ENCODE data around the gene CCDC8.
"Not testable (repeated sequence)": the region's sequence is repeated elsewhere in the genome, so short reads cannot be mapped to it uniquely, and the experiment has no call there.

Gene CCDC8

DNA sequence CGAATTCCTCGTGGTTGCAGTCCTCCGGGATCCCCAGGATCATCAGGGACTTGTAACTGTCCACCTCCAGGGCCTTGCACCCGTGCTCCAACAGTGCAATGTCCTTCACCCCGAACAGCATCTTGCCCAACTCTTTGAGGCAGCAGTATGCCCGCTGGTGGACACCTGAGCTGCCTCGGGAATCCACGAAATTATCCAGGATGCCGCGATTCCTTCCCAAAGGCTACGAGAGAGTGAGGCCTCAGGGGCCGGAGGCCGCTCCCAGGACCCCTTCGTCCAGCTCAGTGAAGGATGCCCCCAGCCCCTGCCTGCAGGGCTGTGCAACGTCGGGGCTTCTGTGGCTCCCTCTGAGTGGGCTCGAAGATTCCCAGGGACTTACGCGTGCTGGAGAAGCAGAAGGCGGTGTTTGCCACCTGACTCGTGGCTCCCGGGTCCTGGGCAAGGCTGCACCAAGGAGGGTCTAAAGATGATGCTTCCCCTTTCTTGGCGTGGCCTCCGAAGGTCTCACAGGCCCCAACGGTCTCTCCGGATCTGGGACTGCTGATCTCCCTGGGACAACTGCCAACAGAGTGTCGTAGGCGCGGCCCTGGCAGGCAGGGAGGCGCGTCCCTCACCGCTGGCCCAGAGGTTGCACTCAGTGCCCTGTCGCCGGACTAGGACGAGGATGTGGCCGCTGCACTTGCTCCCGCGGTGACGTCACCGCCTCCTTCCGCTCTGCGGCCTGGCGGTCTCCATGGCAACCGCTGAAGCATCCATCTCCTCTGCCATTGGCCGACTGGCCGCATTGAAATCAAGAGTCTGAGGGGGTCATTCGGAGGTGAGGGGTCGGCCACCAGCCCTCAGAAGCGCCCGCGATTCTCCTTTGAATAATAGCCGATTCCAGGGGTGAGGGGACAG, 15.1 kb upstream of the CCDC8 start, which contains the start of gene PNMA8C:
Gene PNMA8C (minus strand): TSS at position 698 of the 897 bp plus-strand sequence. CDS start 577 bp downstream, at position 121.
- peak within 1 kb of the TSS; percentile 49 for H3K4me3 ChIP-seq (ENCODE audit: low read length)
- H3K9ac ChIP-seq (ENCODE audit: low read depth, low read length), result no peak within 1 kb of the TSS
- 34% methylated on average over 52 of the region's 52 CpGs for WGBS
- no peaks in the 10 kb centered on the region for H3K36me3 ChIP-seq (ENCODE audit: insufficient read depth, low read length)
- peaks cover 25% of the 10 kb centered on the region for H3K27me3 ChIP-seq (ENCODE audit: insufficient read depth, low read length)
- no peaks in the 10 kb centered on the region for H3K9me3 ChIP-seq (ENCODE audit: insufficient read depth, low read depth, low read length)
- no peak within 1 kb of the TSS for H3K27ac ChIP-seq (ENCODE audit: low read depth, low read length)
- peaks cover 7% of the 10 kb centered on the region; the same call in 1 of the 2 replicates for H3K4me1 ChIP-seq (ENCODE audit: insufficient read depth, low read length)

DNA sequence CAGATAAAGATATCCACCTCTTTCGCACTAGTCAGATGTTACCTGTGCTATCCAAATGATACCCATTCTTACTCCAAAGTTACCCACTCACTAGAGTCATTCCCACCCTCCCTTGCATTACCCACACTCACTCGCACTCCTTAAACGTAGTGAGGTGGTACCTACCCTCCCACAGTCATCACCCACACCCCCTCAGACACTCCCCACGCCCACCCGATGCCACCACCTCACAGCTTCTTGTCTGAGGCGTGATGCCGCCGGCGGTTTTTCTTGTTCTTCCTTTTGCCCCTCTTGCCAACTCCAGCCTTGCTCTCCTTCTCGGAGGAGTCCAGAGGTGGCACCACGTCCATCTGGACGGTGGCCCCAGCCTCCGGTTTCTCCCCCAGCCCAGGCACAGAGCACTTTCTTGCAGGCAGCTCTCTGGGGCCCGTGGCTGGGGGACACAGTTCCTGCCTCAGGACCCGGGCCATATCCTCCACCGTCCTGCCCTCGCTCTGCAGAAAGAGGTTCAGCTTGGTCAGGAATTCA, 14.2 kb upstream of the CCDC8 start:
- Histone ChIP-seq H3K27ac (ENCODE audit: low read depth, low read length) (no peak overlapping the region), H3K9me3 (ENCODE audit: insufficient read depth, low read depth, low read length) (no peaks in the 10 kb centered on the region), H3K4me1 (ENCODE audit: insufficient read depth, low read length) (peaks cover 7% of the 10 kb centered on the region; the same call in 1 of the 2 replicates), H3K27me3 (ENCODE audit: insufficient read depth, low read length) (peaks cover 25% of the 10 kb centered on the region), H3K4me3 (ENCODE audit: low read length) (no peak overlapping the region), H3K36me3 (ENCODE audit: insufficient read depth, low read length) (no peaks in the 10 kb centered on the region), H3K9ac (ENCODE audit: low read depth, low read length) (no peak overlapping the region)
- 89% methylated on average over 17 of the region's 17 CpGs for WGBS

DNA sequence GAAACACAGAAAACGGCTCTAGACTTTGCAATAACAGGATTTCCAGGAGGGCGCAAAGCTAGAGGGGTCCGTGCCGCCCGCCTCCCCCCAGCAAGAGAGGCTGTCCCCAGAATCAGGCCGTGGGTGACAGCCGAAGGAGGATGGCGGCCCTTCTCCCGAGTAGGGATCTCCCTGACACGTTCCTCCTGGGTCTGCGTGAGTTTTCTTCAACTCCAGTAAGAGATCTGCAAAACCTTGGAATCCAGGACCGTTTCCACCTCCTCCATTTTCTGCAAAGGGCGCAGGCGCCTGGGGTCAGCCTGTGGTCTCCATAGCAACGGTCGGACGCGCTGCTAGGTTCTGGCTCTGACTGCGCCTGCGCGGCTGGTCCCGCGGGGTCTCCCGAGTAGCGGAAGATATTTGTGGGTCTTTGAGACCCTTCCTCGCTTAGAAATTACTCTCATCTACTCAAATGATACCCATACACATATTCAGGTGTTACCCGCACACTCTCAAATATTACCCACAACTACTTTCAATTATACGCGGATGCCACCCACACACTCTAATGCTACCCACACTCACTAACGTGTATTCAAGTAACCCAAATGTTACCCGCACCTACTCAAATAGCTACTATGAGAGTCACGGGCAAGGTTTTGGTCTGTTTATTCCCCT, 13.3 kb upstream of the CCDC8 start:
- H3K36me3 ChIP-seq (ENCODE audit: insufficient read depth, low read length), result no peaks in the 10 kb centered on the region
- H3K4me1 ChIP-seq (ENCODE audit: insufficient read depth, low read length), result peaks cover 7% of the 10 kb centered on the region; the same call in 1 of the 2 replicates
- H3K27ac ChIP-seq (ENCODE audit: low read depth, low read length), result no peak overlapping the region
- H3K9me3 ChIP-seq (ENCODE audit: insufficient read depth, low read depth, low read length), result no peaks in the 10 kb centered on the region
- 9% methylated on average over 32 of the region's 32 CpGs for WGBS
- peak overlapping the region; percentile 39; the same call in 1 of the 2 replicates for H3K9ac ChIP-seq (ENCODE audit: low read depth, low read length)
- peak overlapping the region; percentile 71 for H3K4me3 ChIP-seq (ENCODE audit: low read length)
- H3K27me3 ChIP-seq (ENCODE audit: insufficient read depth, low read length), result peaks cover 25% of the 10 kb centered on the region

DNA sequence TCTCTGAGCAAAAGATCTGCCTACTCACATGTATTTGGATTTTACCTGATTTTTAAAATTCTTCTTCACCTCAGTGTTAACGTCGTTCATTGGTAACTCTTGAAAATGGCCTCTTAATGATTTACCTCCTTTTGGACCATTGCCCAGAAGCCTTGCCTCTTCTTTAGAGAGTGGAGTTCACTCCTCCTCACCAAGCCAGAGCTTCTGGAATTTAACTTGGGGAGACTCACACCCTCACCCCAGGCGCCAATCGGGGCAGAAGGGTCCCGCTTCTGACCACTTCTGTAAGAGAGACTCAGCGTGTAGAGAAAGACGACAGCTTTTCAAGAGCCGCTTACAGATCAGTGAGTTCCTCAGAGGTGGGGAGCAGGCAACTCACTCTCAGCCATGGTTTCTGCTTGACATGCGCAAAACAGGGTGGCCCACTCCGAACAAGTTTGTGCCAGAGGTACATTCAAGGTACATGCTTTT, 12.7 kb upstream of the CCDC8 start:
- H3K36me3 ChIP-seq (ENCODE audit: insufficient read depth, low read length), result no peaks in the 10 kb centered on the region
- H3K27me3 ChIP-seq (ENCODE audit: insufficient read depth, low read length), result peaks cover 25% of the 10 kb centered on the region
- H3K9me3 ChIP-seq (ENCODE audit: insufficient read depth, low read depth, low read length), result no peaks in the 10 kb centered on the region
- peaks cover 7% of the 10 kb centered on the region; the same call in 1 of the 2 replicates for H3K4me1 ChIP-seq (ENCODE audit: insufficient read depth, low read length)
- H3K27ac ChIP-seq (ENCODE audit: low read depth, low read length), result no peak overlapping the region
- peak overlapping the region; percentile 39; the same call in 1 of the 2 replicates for H3K9ac ChIP-seq (ENCODE audit: low read depth, low read length)
- 24% methylated on average over 10 of the region's 10 CpGs for WGBS
- H3K4me3 ChIP-seq (ENCODE audit: low read length), result peak overlapping the region; percentile 71

DNA sequence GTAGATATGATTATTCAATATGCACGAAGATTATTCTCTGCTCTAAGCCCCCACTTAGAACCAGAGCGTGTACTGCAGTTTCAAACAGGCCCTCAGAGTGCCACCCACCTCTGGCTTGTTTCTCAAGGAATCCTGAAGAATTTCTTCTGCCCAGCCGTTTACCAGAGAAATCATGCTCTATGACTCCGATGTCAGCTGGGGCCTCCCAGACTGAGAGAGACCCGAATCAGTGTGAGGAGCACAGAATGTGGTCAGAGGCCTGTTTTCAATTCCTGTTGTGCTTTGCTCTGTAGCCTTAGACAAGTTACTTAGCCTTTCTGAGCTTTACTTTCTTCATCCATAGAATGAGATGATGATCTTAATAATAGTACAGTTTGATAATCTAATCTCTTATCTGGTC, 9.8 kb upstream of the CCDC8 start:
- Histone ChIP-seq H3K4me3 (ENCODE audit: low read length) (no peak overlapping the region), H3K4me1 (ENCODE audit: insufficient read depth, low read length) (peaks cover 7% of the 10 kb centered on the region; the same call in 1 of the 2 replicates), H3K36me3 (ENCODE audit: insufficient read depth, low read length) (no peaks in the 10 kb centered on the region), H3K27me3 (ENCODE audit: insufficient read depth, low read length) (peaks cover 20% of the 10 kb centered on the region), H3K9me3 (ENCODE audit: insufficient read depth, low read depth, low read length) (no peaks in the 10 kb centered on the region), H3K9ac (ENCODE audit: low read depth, low read length) (no peak overlapping the region), H3K27ac (ENCODE audit: low read depth, low read length) (no peak overlapping the region)
- 78% methylated on average over 5 of the region's 5 CpGs for WGBS

DNA sequence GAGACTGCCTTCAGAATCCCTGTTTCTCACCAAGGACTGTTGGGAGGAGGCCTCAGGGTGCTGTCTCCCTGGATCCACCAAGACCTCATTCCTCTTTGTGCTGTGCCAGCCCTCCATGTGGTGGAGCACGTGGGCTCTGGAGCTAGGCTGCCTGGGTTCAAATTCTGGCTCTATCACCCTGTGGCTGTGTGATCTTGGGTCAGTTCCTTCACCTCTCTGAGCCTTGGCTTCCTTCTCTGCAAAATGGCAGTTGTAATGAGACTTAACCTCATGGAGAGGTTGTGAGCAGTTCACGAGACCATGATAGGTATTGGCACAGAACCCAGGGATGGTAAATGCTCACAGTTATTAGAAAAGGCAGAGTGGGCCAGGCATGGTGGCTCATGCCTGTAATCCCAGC, 9.0 kb upstream of the CCDC8 start:
- peaks cover 7% of the 10 kb centered on the region; the same call in 1 of the 2 replicates for H3K4me1 ChIP-seq (ENCODE audit: insufficient read depth, low read length)
- no peaks in the 10 kb centered on the region for H3K36me3 ChIP-seq (ENCODE audit: insufficient read depth, low read length)
- 84% methylated on average over 2 of the region's 2 CpGs for WGBS
- no peaks in the 10 kb centered on the region for H3K9me3 ChIP-seq (ENCODE audit: insufficient read depth, low read depth, low read length)
- H3K27ac ChIP-seq (ENCODE audit: low read depth, low read length), result no peak overlapping the region
- peaks cover 11% of the 10 kb centered on the region for H3K27me3 ChIP-seq (ENCODE audit: insufficient read depth, low read length)
- H3K4me3 ChIP-seq (ENCODE audit: low read length), result no peak overlapping the region
- no peak overlapping the region for H3K9ac ChIP-seq (ENCODE audit: low read depth, low read length)

DNA sequence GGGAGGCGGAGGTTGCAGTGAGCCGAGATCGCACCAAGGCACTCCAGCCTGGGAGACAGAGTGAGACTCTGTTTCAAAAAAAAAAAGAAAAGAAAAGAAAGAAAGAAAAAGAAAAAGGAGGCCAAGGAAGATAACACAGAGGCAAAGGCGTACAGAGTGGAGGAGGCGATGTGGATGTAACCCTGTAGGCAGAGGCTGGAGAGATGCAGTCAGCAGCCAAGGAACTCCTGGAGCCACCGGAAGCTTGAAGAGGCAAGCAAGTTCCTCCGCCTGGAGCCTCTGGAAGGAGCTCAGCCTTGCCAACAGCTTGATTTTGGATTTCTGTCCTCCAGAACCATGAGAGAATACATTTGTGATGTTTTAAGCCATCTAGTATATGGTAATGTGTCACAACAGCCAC, 6.7 kb upstream of the CCDC8 start:
- H3K27ac ChIP-seq (ENCODE audit: low read depth, low read length), result no peak overlapping the region
- H3K9ac ChIP-seq (ENCODE audit: low read depth, low read length), result no peak overlapping the region

DNA sequence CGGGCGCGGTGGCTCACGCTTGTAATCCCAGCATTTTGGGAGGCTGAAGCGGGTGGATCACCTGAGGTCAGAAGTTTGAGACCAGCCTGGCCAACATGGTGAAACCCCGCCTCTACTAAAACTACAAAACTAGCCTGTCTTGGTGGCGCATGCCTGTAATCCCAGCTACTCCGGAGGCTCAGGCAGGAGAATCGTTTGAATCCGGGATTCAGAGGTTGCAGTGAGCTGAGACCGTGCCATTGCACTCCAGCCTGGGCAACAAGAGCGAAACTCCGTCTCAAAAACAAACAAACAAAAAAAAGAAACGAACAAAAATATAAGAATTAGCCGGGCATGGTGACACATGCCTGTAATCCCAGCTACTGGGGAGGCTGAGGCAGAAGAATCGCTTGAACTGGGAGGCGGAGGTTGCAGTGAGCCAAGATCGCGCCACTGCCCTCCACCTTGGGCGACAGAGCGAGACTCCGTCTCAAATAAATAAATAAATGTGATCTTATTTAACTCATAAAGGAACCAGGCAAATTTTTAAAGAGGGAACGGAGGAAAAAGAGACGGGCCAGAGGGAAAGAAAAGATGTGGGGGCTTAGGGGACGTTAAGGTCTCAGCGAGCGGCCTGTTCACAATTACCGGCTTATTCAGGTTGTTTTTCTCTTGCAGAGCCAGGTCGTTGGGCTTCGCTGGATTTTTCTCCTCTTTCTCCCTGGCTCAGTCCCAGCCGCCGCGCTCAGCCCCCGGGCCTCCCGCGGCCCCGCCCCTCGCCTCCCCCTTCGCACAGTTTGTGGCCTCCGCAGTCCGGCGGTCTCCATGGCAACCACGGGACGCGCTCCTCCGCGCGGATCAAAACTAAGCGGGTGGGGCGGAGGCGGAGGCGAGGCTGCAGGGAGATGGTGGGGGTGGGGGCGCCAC, 2.7 kb upstream of the CCDC8 start:
- 21% methylated on average over 49 of the region's 53 CpGs for WGBS
- peaks cover 17% of the 10 kb centered on the region; the same call in 1 of the 2 replicates for H3K27me3 ChIP-seq (ENCODE audit: insufficient read depth, low read length)
- not testable (repeated sequence) for H3K9me3 ChIP-seq (ENCODE audit: insufficient read depth, low read depth, low read length); H3K36me3 ChIP-seq (ENCODE audit: insufficient read depth, low read length); H3K4me1 ChIP-seq (ENCODE audit: insufficient read depth, low read length)
- H3K9ac ChIP-seq (ENCODE audit: low read depth, low read length), result peak overlapping the region; percentile 67
- H3K4me3 ChIP-seq (ENCODE audit: low read length), result peak overlapping the region; percentile 43
- H3K27ac ChIP-seq (ENCODE audit: low read depth, low read length), result peak overlapping the region; percentile 66; the same call in 1 of the 2 replicates

More for the DNA sequence above, 6.7 kb upstream of the CCDC8 start:
- Histone ChIP-seq H3K27me3 (ENCODE audit: insufficient read depth, low read length) (no peaks in the 10 kb centered on the region), H3K9me3 (ENCODE audit: insufficient read depth, low read depth, low read length) (no peaks in the 10 kb centered on the region), H3K4me3 (ENCODE audit: low read length) (no peak overlapping the region), H3K36me3 (ENCODE audit: insufficient read depth, low read length) (no peaks in the 10 kb centered on the region), H3K4me1 (ENCODE audit: insufficient read depth, low read length) (no peaks in the 10 kb centered on the region; the same call in 1 of the 2 replicates)
- WGBS, result 90% methylated on average over 7 of the region's 7 CpGs

DNA sequence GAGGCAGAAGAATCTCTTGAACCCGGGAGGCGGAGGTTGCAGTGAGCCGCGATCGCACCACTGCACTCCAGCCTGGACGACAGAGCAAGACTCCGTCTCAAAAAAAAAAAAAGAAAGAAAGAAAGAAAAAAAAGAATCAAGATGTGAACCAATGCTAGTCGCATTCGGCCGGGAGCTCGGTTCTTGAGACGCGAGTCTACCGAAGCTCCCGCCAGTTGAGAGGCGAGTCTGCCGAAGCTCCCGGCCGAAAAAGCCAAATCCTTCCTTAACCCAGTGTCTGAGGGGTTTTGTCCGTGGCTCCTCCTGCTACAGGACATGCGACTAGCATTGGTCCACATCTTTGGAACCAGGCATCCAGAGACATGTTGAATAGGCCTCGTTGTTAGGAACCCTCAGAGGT, 1.5 kb upstream of the CCDC8 start:
- H3K27ac ChIP-seq (ENCODE audit: low read depth, low read length); H3K9ac ChIP-seq (ENCODE audit: low read depth, low read length); H3K36me3 ChIP-seq (ENCODE audit: insufficient read depth, low read length); H3K9me3 ChIP-seq (ENCODE audit: insufficient read depth, low read depth, low read length); H3K4me3 ChIP-seq (ENCODE audit: low read length); H3K4me1 ChIP-seq (ENCODE audit: insufficient read depth, low read length): not testable (repeated sequence)
- peaks cover 18% of the 10 kb centered on the region; the same call in 1 of the 2 replicates for H3K27me3 ChIP-seq (ENCODE audit: insufficient read depth, low read length)
- 96% methylated on average over 22 of the region's 22 CpGs for WGBS

DNA sequence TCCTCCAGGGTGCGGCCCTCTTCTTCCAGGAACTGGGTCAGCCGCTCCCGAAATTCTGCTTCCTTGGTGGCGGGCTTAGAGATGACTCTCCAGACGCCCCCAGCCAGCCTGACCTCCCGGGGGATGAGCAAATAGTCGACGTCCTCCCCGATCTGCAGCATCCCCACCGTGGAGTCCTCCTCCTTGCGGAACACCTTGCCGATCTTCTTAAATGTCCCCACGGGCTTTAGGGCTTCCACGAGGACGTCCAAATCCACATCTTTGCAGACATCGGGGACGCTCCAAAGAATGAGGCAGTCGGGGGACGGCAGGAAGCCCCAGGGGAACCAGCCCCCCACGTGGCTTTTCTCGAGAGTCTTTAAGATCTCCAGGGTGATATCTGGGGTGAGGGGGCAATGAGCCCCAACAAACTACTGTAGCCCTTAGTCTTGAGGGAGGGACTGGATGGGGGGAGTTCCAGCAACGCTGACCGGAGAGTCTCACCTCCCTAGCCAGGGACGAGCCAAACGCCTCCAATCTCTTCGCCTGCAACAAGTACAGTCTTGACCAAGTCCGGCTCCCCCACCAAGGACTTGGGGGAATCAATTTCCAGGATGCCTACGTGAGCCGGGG, 608 bp downstream of the CCDC8 start:
- H3K4me1 ChIP-seq (ENCODE audit: insufficient read depth, low read length), result peaks cover 8% of the 10 kb centered on the region; the same call in 1 of the 2 replicates
- H3K27ac ChIP-seq (ENCODE audit: low read depth, low read length), result peak overlapping the region; percentile 71; the same call in 1 of the 2 replicates
- H3K27me3 ChIP-seq (ENCODE audit: insufficient read depth, low read length), result peaks cover 20% of the 10 kb centered on the region; the same call in 1 of the 2 replicates
- peaks cover 7% of the 10 kb centered on the region for H3K36me3 ChIP-seq (ENCODE audit: insufficient read depth, low read length)
- peak overlapping the region; percentile 79 for H3K4me3 ChIP-seq (ENCODE audit: low read length)
- H3K9me3 ChIP-seq (ENCODE audit: insufficient read depth, low read depth, low read length), result no peaks in the 10 kb centered on the region
- H3K9ac ChIP-seq (ENCODE audit: low read depth, low read length), result peak overlapping the region; percentile 80
- under 1% methylated on average over 29 of the region's 29 CpGs for WGBS

All from HUES64 (cell line).